IMR-90 (cell line): ENCODE data around the gene TEX2. TPM values are rescaled to one million over a fixed set of nuclear protein-coding genes. Genes with fewer than 3 reads are reported as not detected.

Experiments
- ATAC-seq: fragments of 200-7000 bp; cut with Tn5 transposase; 2 replicates; pipeline ENCODE4 v1.9.1; 2020; ENCODE audit warnings: low read depth, mild to moderate bottlenecking, moderate library complexity
- BruUV-seq: library from RNA; stranded (reverse); fragments of 400-500 nt; replicated peaks from 2 replicates; lab custom pipeline; 2021; lab: Mats Ljungman, UMichigan
- CTCF ChIA-PET: fragments of 300-600 bp; formaldehyde crosslinking; extraction: SDS; loops from one replicate; lab custom pipeline; 2021; ENCODE audit warnings: antibody characterized with exemption; lab: Yijun Ruan, JAX
- POLR2A ChIA-PET: fragments of 300-600 bp; sonication (Branson Sonifier 250); formaldehyde crosslinking; loops from one replicate; lab custom pipeline; 2022; ENCODE audit warnings: antibody characterized with exemption; ENCODE audit not compliant: unreplicated experiment; lab: Charles Lee
- DNase-seq: peaks from one replicate; pipeline ENCODE4 v3.0.0; 2013
- H2AFZ ChIP-seq: replicated peaks from 2 replicates; pipeline ENCODE3; 2013; ENCODE audit warnings: low read length, mild to moderate bottlenecking; ENCODE audit not compliant: poor library complexity
- H2AK5ac ChIP-seq: 2 replicates; pipeline ENCODE4 v1.6.1; 2013; ENCODE audit warnings: low read depth, low read length, inconsistent platforms
- H2AK9ac ChIP-seq: replicated peaks from 2 replicates; pipeline ENCODE3; 2013; ENCODE audit warnings: mild to moderate bottlenecking, low read depth, low read length, moderate library complexity; ENCODE audit not compliant: poor library complexity
- H2BK120ac ChIP-seq: 2 replicates; pipeline ENCODE4 v1.6.1; 2013; ENCODE audit warnings: low read depth, low read length, inconsistent platforms
- H2BK15ac ChIP-seq: 3 replicates; pipeline ENCODE4 v1.6.1; 2013; ENCODE audit warnings: low read depth, low read length, inconsistent platforms
- H2BK20ac ChIP-seq: 2 replicates; pipeline ENCODE4 v1.6.1; 2013; ENCODE audit warnings: low read depth, mild to moderate bottlenecking, inconsistent platforms, low read length, moderate library complexity
- H2BK5ac ChIP-seq: 2 replicates; pipeline ENCODE4 v1.6.1; 2013; ENCODE audit warnings: mild to moderate bottlenecking, low read depth, low read length, inconsistent platforms; ENCODE audit not compliant: poor library complexity, severe bottlenecking
- H3K14ac ChIP-seq: replicated peaks from 2 replicates; pipeline ENCODE4 v1.6.1; 2013; ENCODE audit warnings: low read depth, low read length, inconsistent platforms
- H3K18ac ChIP-seq: 2 replicates; pipeline ENCODE4 v1.6.1; 2013; ENCODE audit warnings: low read depth, low read length, control low read depth
- H3K23ac ChIP-seq: 2 replicates; pipeline ENCODE4 v1.6.1; 2013; ENCODE audit warnings: low read depth, low read length, inconsistent platforms
- H3K27ac ChIP-seq: 2 replicates; pipeline ENCODE4 v1.5.1; 2013; ENCODE audit warnings: mild to moderate bottlenecking, control low read depth, low read length; ENCODE audit not compliant: insufficient read depth
- H3K27me3 ChIP-seq: 2 replicates; pipeline ENCODE4 v1.6.1; 2013; ENCODE audit warnings: low read length; ENCODE audit not compliant: control insufficient read depth, insufficient read depth
- H3K36me3 ChIP-seq: 2 replicates; pipeline ENCODE4 v1.6.1; 2013; ENCODE audit warnings: low read length, mixed read lengths; ENCODE audit not compliant: control insufficient read depth, insufficient read depth
- H3K4ac ChIP-seq: 2 replicates; pipeline ENCODE4 v1.6.1; 2013; ENCODE audit warnings: low read depth, low read length, inconsistent platforms
- H3K4me1 ChIP-seq: 2 replicates; pipeline ENCODE4 v1.6.1; 2013; ENCODE audit warnings: low read length, mixed read lengths; ENCODE audit not compliant: control insufficient read depth, insufficient read depth
- H3K4me2 ChIP-seq: 2 replicates; pipeline ENCODE4 v1.6.1; 2013; ENCODE audit warnings: low read depth, mild to moderate bottlenecking, control low read depth, low read length, moderate library complexity
- H3K4me3 ChIP-seq: 2 replicates; pipeline ENCODE4 v1.5.1; 2013; ENCODE audit warnings: low read depth, mild to moderate bottlenecking, control low read depth, low read length, moderate library complexity; ENCODE audit not compliant: insufficient read depth
- H3K56ac ChIP-seq: 2 replicates; pipeline ENCODE4 v1.6.1; 2013; ENCODE audit warnings: low read length, inconsistent platforms; ENCODE audit not compliant: insufficient read depth; ENCODE audit errors: extremely low read depth
- H3K79me1 ChIP-seq, 2 experiments: 2 replicates each; pipeline ENCODE4 v1.6.1; 2013; ENCODE audit warnings: low read length in 2 of 2, inconsistent platforms in 1 of 2, low read depth in 1 of 2
- H3K9ac ChIP-seq: 2 replicates; pipeline ENCODE4 v1.6.1; 2013; ENCODE audit warnings: low read depth, low read length, control low read depth
- H3K9me1 ChIP-seq: 2 replicates; pipeline ENCODE4 v1.6.1; 2013; ENCODE audit warnings: low read length, inconsistent platforms; ENCODE audit not compliant: insufficient read depth
- H3K9me3 ChIP-seq: 2 replicates; pipeline ENCODE4 v1.6.1; 2013; ENCODE audit warnings: low read length; ENCODE audit not compliant: control insufficient read depth, insufficient read depth
- H4K20me1 ChIP-seq: 2 replicates; pipeline ENCODE4 v1.6.1; 2013; ENCODE audit warnings: low read length, inconsistent platforms; ENCODE audit not compliant: insufficient read depth
- H4K5ac ChIP-seq: 2 replicates; pipeline ENCODE4 v1.6.1; 2013; ENCODE audit warnings: mild to moderate bottlenecking, low read depth, low read length, control low read depth
- H4K8ac ChIP-seq, 2 experiments: 2 replicates each; pipeline ENCODE4 v1.6.1; 2013; ENCODE audit warnings: low read depth in 2 of 2, low read length in 2 of 2, control low read depth in 1 of 2, inconsistent platforms in 1 of 2
- H4K91ac ChIP-seq: 2 replicates; pipeline ENCODE4 v1.6.1; 2013; ENCODE audit warnings: low read depth, low read length, inconsistent platforms; ENCODE audit not compliant: insufficient read depth
- BHLHE40 ChIP-seq: fragments of 150-350 bp; IDR thresholded peaks from 2 replicates; pipeline ENCODE4 v1.6.1; 2016; ENCODE audit warnings: mild to moderate bottlenecking, low read depth, low read length
- CHD1 ChIP-seq: IDR thresholded peaks from 2 replicates; pipeline ENCODE4 v1.6.1; 2012; ENCODE audit warnings: low read depth, low read length, improper control_type of control experiment
- CTCF ChIP-seq: conservative IDR thresholded peaks from 2 replicates; pipeline ENCODE4 v1.5.1; 2012; ENCODE audit warnings: mild to moderate bottlenecking, low read depth, low read length, improper control_type of control experiment
- FOS ChIP-seq: fragments of 150-350 bp; IDR thresholded peaks from 2 replicates; pipeline ENCODE4 v1.6.1; 2016; ENCODE audit warnings: low read depth, low read length
- MXI1 ChIP-seq: IDR thresholded peaks from 2 replicates; pipeline ENCODE4 v1.6.1; 2012; ENCODE audit warnings: low read depth, mild to moderate bottlenecking, low read length, moderate library complexity, borderline replicate concordance
- POLR2A ChIP-seq: IDR thresholded peaks from 2 replicates; pipeline ENCODE4 v1.6.1; 2012; ENCODE audit warnings: mild to moderate bottlenecking, low read depth, low read length
- RCOR1 ChIP-seq: IDR thresholded peaks from 2 replicates; pipeline ENCODE4 v1.6.1; 2012; ENCODE audit warnings: mild to moderate bottlenecking, low read length, improper control_type of control experiment; ENCODE audit not compliant: insufficient replicate concordance
- RFX5 ChIP-seq: IDR thresholded peaks from 2 replicates; pipeline ENCODE4 v1.8.0; 2012; ENCODE audit warnings: low read depth, mild to moderate bottlenecking, low read length, moderate library complexity
- SMC3 ChIP-seq: fragments of 150-350 bp; IDR thresholded peaks from 2 replicates; pipeline ENCODE4 v1.6.1; 2016; ENCODE audit warnings: low read depth, mild to moderate bottlenecking, antibody characterized with exemption, low read length, moderate library complexity
- USF2 ChIP-seq: fragments of 150-350 bp; IDR thresholded peaks from 2 replicates; pipeline ENCODE4 v1.6.1; 2017; ENCODE audit warnings: mild to moderate bottlenecking, antibody characterized with exemption, low read length, low read depth
- WGBS, 2 experiments: methylation state at CpG; one replicate each; pipeline versions ENCODE4 v1.1.5 to v1.1.7; 2013; ENCODE audit warnings: missing lambda C conversion rate in 2 of 2; ENCODE audit not compliant: insufficient read length in 1 of 2; ENCODE audit errors: extremely low coverage in 2 of 2; 5-methylcytosine and 5-hydroxymethylcytosine counted together
- dilution Hi-C: fragments of 300-500 bp; cut with HindIII; formaldehyde crosslinking; loops from one replicate; pipeline ENCODE4 v1.14.3; 2018; ENCODE audit warnings: low sequenced_read_pairs; ENCODE audit not compliant: unreplicated experiment
- in situ Hi-C: fragments of 300-500 bp; cut with MboI; formaldehyde crosslinking; loops from 3 replicates; pipeline ENCODE4 v1.14.3; 2019; ENCODE audit warnings: low sequenced_read_pairs, inconsistent platforms, mixed read lengths
- intact Hi-C: fragments of 100-400 bp; cut with micrococcal nuclease; formaldehyde crosslinking; loops from 2 replicates; pipeline ENCODE4 v1.10.0; 2022
- polyA plus RNA-seq, 3 experiments: library from polyadenylated mRNA; depleted of rRNA; stranded (reverse); fragments of >200 nt; gene quantifications; 2 replicates each; pipeline ENCODE4 v1.2.3, GENCODE V29; 2012; ENCODE audit warnings: low replicate concordance in 1 of 3
- total RNA-seq: library from RNA; depleted of rRNA; stranded (reverse); fragments of >200 nt; gene quantifications from 2 replicates; pipeline ENCODE4 v1.2.3, GENCODE V29; 2012

TEX2 gene
- total and polyA plus RNA-seq, 2 of the 4 experiments (the other 2 are of a cell fraction) = 18.2 to 21.9 TPM

GRCh38 chr17:64134216-64134970, 128.7 kb downstream of the TEX2 start:
- Histone ChIP-seq H2AK5ac (no peak overlapping the region), H3K56ac (no peak overlapping the region), H2BK15ac (no peak overlapping the region), H3K4me3 (no peak overlapping the region), H3K9ac (no peak overlapping the region), H4K5ac (no peak overlapping the region), H3K4me2 (no peak overlapping the region), H2AFZ (no peak overlapping the region), H3K27ac (no peak overlapping the region), H2BK5ac (no peak overlapping the region), H3K18ac (no peak overlapping the region), H3K23ac (no peak overlapping the region), H3K79me1 (0 out of 4 replicates have a peak, but pooled peaks cover 3% of the 10 kb centered on the region in 2 experiments), H3K9me1 (peaks cover 3% of the 10 kb centered on the region; the same call in 1 of the 2 replicates), H3K4me1 (peaks cover 5% of the 10 kb centered on the region; the same call in 1 of the 2 replicates), H3K36me3 (no peaks in the 10 kb centered on the region), H3K4ac (no peak overlapping the region), H2AK9ac (no peak overlapping the region), H2BK120ac (no peak overlapping the region), H3K14ac (no peak overlapping the region), H3K9me3 (no peaks in the 10 kb centered on the region), H4K91ac (no peak overlapping the region), H4K20me1 (no peaks in the 10 kb centered on the region), H2BK20ac (no peak overlapping the region), H4K8ac (no peak overlapping the region), H3K27me3 (no peaks in the 10 kb centered on the region)
- ChIA-PET CTCF (interaction anchor here (0.6 to 2.9 kb wide), 15 partner anchors 11 to 215 kb away, joined by 3 to 74 read pairs (median 4); no protein-coding TSS in a partner anchor), POLR2A (interaction anchor here (1.1 to 1.3 kb wide), 2 partner anchors 11 to 105 kb away, joined by 3 to 14 read pairs; no protein-coding TSS in a partner anchor)
- BruUV-seq = no TSS peak
- dilution Hi-C loops = no loop called here
- TF ChIP-seq FOS = no peak
- no peak for TF ChIP-seq BHLHE40
- no peak for TF ChIP-seq CHD1
- TF ChIP-seq MXI1 = no peak
- TF ChIP-seq USF2 = no peak
- no peak for TF ChIP-seq RFX5
- no peak for TF ChIP-seq SMC3
- TF ChIP-seq POLR2A = no peak
- TF ChIP-seq CTCF = no peak
- TF ChIP-seq RCOR1 = no peak
- in situ Hi-C loops = loop anchor here (5.0 kb wide), 2 partner anchors 102 to 217 kb away; partner anchors contain the start of gene GH1
- intact Hi-C loops = no loop called here
- no peak for DNase-seq
- ATAC-seq = no peak
- WGBS, 2 experiments = no CpG with 5 or more reads among the region's 6 CpGs
